ENCODE results near the gene CITED1.

CITED1 gene

GRCh38 chrX:72306851-72307645 lies 1.3 kb upstream of the CITED1 start:
- no peak for TF ChIP-seq CTCF (IDR thresholded peaks at IDR 0.05)

- TF ChIP-seq CTCF (IDR thresholded peaks at IDR 0.05), result no peak
Observed at GRCh38 chrX:72306085-72306801, 529 bp upstream of the CITED1 start.

GRCh38 chrX:72304877-72305276 lies 837 bp downstream of the CITED1 start:
- TF ChIP-seq CTCF (IDR thresholded peaks at IDR 0.05), result no peak

DNA sequence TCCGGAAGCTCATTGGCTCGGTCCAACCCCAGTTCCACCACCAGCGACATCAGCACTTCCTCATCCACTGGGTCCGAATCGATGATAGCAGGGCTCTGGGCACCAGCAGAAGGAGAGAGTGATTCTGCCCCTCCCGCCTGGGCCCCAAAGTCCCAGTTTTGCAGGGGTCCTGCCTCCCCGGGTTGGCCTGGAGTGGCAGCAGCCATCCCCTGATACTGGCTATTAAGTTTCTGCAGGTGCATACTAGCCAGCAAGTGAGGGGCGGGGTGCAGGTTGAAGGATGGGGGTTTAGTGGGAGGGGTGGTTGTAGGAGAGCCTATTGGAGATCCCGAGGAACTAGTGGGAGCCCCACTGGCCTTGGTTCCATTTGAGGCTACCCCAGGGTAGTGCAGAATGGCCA lies 3.9 kb downstream of the CITED1 start:
- TF ChIP-seq CTCF (IDR thresholded peaks at IDR 0.05), result no peak

DNA sequence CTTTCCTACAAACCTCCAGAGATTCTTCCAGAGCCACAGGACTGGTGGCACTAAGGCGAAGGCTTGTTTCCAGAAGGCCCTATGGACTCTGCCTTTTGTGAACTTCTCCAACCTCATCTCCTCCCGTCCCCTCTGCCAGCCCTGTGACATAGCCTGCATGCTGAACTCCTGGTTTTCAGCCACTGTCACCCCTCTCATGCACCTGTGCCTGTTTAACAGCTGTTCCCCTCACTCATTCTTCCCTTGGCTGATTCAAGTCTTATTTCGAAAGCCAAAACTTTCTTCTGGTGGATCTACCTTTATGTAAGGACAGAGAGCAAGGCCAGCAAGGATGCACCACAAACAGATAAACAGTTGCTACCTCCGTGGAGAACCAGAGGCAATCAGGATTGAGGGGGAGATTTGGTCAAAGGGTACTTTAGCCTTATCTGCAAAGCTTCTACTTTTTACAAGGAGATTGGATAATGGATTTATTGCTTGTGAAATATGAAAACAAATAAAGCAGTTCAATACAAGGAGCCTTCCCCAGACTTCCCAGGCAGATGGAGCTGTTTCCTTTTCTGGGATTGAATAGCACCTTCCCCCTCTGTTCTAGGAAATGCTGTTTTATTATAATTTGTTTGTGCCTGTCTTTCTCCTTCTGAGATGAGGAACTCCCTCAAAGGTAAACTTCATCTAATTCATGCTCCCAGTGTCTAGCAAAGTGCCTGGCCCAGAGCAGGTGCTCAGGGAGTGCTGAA lies 5.7 kb downstream of the CITED1 start:
- peak; percentile 32; the same call in 1 of the 2 replicates for TF ChIP-seq CTCF (IDR thresholded peaks at IDR 0.05)

DNA sequence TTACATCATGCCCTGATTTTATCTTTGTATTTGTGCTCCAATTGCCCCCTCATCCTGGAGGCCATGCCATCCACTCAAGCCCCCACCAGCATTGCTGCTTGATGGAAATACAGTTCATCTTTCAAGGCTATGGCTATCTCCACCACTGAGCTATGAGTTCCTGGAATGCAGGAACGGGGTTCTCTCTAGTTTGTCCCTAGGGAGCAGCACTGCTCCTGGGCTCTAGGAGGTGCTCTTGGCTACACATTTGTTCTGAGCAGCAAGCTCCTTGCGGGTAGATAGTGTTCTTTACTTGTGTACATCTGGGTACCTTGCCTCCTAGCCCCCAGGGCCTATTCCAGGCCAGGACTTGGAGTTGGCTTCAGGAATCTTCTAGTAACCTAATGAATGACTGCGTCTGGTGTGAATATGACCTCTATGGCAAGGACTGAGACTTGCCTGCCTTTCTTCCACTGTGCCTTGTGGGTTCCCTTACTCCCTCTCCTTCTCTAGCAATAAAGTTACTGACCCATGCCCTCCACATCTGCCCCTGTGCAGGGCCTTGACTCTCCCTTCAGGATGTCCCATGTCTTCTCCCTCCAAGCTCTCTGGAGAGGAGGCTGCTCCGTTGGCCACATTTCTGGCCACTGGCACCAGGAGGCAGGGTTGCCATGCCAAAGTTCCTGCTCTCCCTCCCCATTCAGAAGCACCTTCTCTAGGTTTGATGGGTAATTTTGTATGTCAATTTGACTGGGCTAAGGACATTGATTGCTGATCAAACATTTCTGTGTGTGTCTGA lies 7.6 kb downstream of the CITED1 start:
- TF ChIP-seq CTCF (IDR thresholded peaks at IDR 0.05), result no peak

DNA sequence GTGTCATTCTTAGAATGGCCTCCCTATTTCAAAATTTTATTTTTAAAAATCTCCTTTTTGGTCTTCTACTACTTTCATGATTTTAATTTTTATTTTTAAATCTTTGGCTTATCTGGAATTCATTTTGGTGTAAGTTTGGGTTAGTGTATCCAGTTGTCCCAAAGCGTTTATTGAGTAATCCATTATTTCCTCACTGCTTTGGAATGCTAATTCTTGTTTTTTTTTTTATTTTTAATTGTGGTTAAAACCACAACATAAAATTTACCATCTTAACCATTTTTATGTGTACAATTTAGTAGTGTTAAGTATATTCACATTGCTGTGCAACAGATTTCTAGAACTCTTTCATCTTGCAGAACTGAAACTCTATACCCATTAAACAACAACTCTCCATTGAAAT lies 8.7 kb downstream of the CITED1 start:
- TF ChIP-seq CTCF (IDR thresholded peaks at IDR 0.05), result no peak

Data from LNCAP (cell line).